Liver (tissue), 3 donors: ENCODE results near the gene RBMS3.

Source experiments
- ATF3 ChIP-seq: IDR thresholded peaks from 2 replicates; pipeline ENCODE4 v1.6.1; 2016; ENCODE audit warnings: antibody characterized with exemption
- CTCF ChIP-seq: fragments of 150-350 bp; IDR thresholded peaks from 2 replicates; pipeline ENCODE4 v1.5.1; 2017; ENCODE audit warnings: improper control_type of control experiment, low read depth, low read length; ENCODE audit not compliant: missing input control
- FOXA1 ChIP-seq: IDR thresholded peaks from 2 replicates; pipeline ENCODE4 v1.6.1; 2016; ENCODE audit warnings: antibody characterized with exemption
- GABPA ChIP-seq, 2 donors: IDR thresholded peaks in 1 of 2; conservative IDR thresholded peaks in 1 of 2; 2 replicates each; pipeline ENCODE4 v1.6.1; 2016; ENCODE audit warnings: antibody characterized with exemption in 2 of 2, mild to moderate bottlenecking in 1 of 2, moderate library complexity in 1 of 2
- JUND ChIP-seq, 2 donors: IDR thresholded peaks; 2 replicates each; pipeline ENCODE4 v1.6.1; 2016; ENCODE audit warnings: antibody characterized with exemption in 2 of 2
- MAX ChIP-seq: IDR thresholded peaks from 2 replicates; pipeline ENCODE4 v1.6.1; 2016; ENCODE audit warnings: antibody characterized with exemption
- NR2F2 ChIP-seq: IDR thresholded peaks from 2 replicates; pipeline ENCODE4 v1.6.1; 2016; ENCODE audit warnings: antibody characterized with exemption
- RAD21 ChIP-seq, 2 donors: IDR thresholded peaks; 2 replicates each; pipeline ENCODE4 v1.6.1; 2016; ENCODE audit warnings: antibody characterized with exemption in 2 of 2, mild to moderate bottlenecking in 2 of 2
- REST ChIP-seq: IDR thresholded peaks from 2 replicates; pipeline ENCODE4 v1.6.1; 2016; ENCODE audit warnings: antibody characterized with exemption, mild to moderate bottlenecking
- RXRA ChIP-seq, 2 donors: IDR thresholded peaks; 2 replicates each; pipeline ENCODE4 v1.6.1; 2017 to 2018; ENCODE audit warnings: antibody characterized with exemption in 2 of 2, mild to moderate bottlenecking in 1 of 2
- SP1 ChIP-seq: IDR thresholded peaks from 2 replicates; pipeline ENCODE4 v1.6.1; 2018; ENCODE audit warnings: antibody characterized with exemption, mild to moderate bottlenecking
- TAF1 ChIP-seq: conservative IDR thresholded peaks from 2 replicates; pipeline ENCODE4 v1.6.1; 2016; ENCODE audit warnings: antibody characterized with exemption, mild to moderate bottlenecking
- YY1 ChIP-seq: IDR thresholded peaks from 2 replicates; pipeline ENCODE4 v1.6.1; 2016; ENCODE audit warnings: antibody characterized with exemption, mild to moderate bottlenecking
- ZBTB33 ChIP-seq: IDR thresholded peaks from 2 replicates; pipeline ENCODE4 v1.6.1; 2016; ENCODE audit warnings: antibody characterized with exemption
- donor health status: healthy.
- donor health status: healthy.

- TF ChIP-seq CTCF (no peak), MAX (no peak), SP1 (no peak), GABPA (IDR thresholded peaks at IDR 0.05 in 1 of 2, conservative IDR thresholded peaks at IDR 0.05 in 1 of 2) (no peak), FOXA1 (no peak), RAD21 (IDR thresholded peaks at IDR 0.05) (no peak), ZBTB33 (no peak), REST (no peak), JUND (IDR thresholded peaks at IDR 0.05) (no peak), YY1 (no peak), TAF1 (no peak), ATF3 (no peak), RXRA (IDR thresholded peaks at IDR 0.05) (no peak), NR2F2 (no peak)
These were observed 33.7 kb upstream of the RBMS3 start for GRCh38 chr3:29247088-29247745.
